Neural progenitor cell (in vitro differentiated cells): ENCODE data around the gene GCSAML. TPM values are rescaled to one million over a fixed set of nuclear protein-coding genes. Genes with fewer than 3 reads are reported as not detected.

Source experiments
- DNase-seq: peaks from one replicate; pipeline ENCODE4 v3.0.0-alpha.2; 2016; ENCODE audit warnings: low spot score
- H2AFZ ChIP-seq: fragments of 200-600 bp; sonication (generic); replicated peaks from 2 replicates; pipeline ENCODE4 v1.6.1; 2016; ENCODE audit warnings: antibody characterized with exemption
- H3F3A ChIP-seq: fragments of 200-600 bp; sonication (generic); 2 replicates; pipeline ENCODE4 v1.6.1; 2016; ENCODE audit warnings: antibody characterized with exemption, low read depth
- H3K27ac ChIP-seq: fragments of 200-600 bp; sonication (generic); 2 replicates; pipeline ENCODE4 v1.5.1; 2016; ENCODE audit warnings: mild to moderate bottlenecking
- H3K27me3 ChIP-seq: fragments of 200-600 bp; sonication (generic); 2 replicates; pipeline ENCODE4 v1.6.1; 2016; ENCODE audit warnings: mild to moderate bottlenecking, moderate library complexity
- H3K36me3 ChIP-seq: fragments of 200-600 bp; sonication (generic); 2 replicates; pipeline ENCODE4 v1.5.1; 2016
- H3K4me1 ChIP-seq: fragments of 200-600 bp; sonication (generic); 2 replicates; pipeline ENCODE4 v1.6.1; 2016; ENCODE audit warnings: mixed run types
- H3K4me2 ChIP-seq: fragments of 200-600 bp; sonication (generic); 2 replicates; pipeline ENCODE4 v1.6.1; 2016
- H3K4me3 ChIP-seq: fragments of 200-600 bp; sonication (generic); 2 replicates; pipeline ENCODE4 v1.5.1; 2016
- H3K79me2 ChIP-seq: fragments of 200-600 bp; sonication (generic); 2 replicates; pipeline ENCODE4 v1.6.1; 2016; ENCODE audit warnings: low read depth
- H3K9ac ChIP-seq: fragments of 200-600 bp; sonication (generic); 2 replicates; pipeline ENCODE4 v1.6.1; 2016
- H3K9me3 ChIP-seq: fragments of 200-600 bp; sonication (generic); 2 replicates; pipeline ENCODE4 v1.5.1; 2016; ENCODE audit warnings: low read depth
- H4K20me1 ChIP-seq: fragments of 200-600 bp; sonication (generic); 2 replicates; pipeline ENCODE4 v1.6.1; 2016; ENCODE audit warnings: low read depth
- H3K27ac Mint-ChIP-seq: 3 replicates; pipeline ENCODE4 v1.8.0; 2021; ENCODE audit warnings: mixed read lengths
- H3K27me3 Mint-ChIP-seq: 2 replicates; pipeline ENCODE4 v1.8.0; 2022; ENCODE audit warnings: low read depth, mild to moderate bottlenecking, inconsistent platforms, moderate library complexity, mixed read lengths; ENCODE audit not compliant: insufficient read depth
- H3K36me3 Mint-ChIP-seq: 3 replicates; pipeline ENCODE4 v1.8.0; 2021; ENCODE audit warnings: mixed read lengths
- H3K4me1 Mint-ChIP-seq: 3 replicates; pipeline ENCODE4 v1.8.0; 2021; ENCODE audit warnings: mixed read lengths
- H3K4me3 Mint-ChIP-seq: 3 replicates; pipeline ENCODE4 v1.8.0; 2021; ENCODE audit warnings: mild to moderate bottlenecking, moderate library complexity, mixed read lengths
- H3K9me3 Mint-ChIP-seq: 3 replicates; pipeline ENCODE4 v1.8.0; 2020; ENCODE audit warnings: mixed read lengths
- CTCF ChIP-seq: fragments of 200-600 bp; sonication (generic); IDR thresholded peaks from 2 replicates; pipeline ENCODE4 v1.5.1; 2017; ENCODE audit warnings: antibody characterized with exemption, mild to moderate bottlenecking
- EZH2 ChIP-seq: fragments of 200-600 bp; sonication (generic); IDR thresholded peaks from 2 replicates; pipeline ENCODE4 v1.6.1; 2017; ENCODE audit warnings: antibody characterized with exemption, mild to moderate bottlenecking, moderate library complexity
- EZH2phosphoT487 ChIP-seq: fragments of 200-600 bp; sonication (generic); IDR thresholded peaks from 2 replicates; pipeline ENCODE4 v1.6.1; 2017; ENCODE audit warnings: antibody characterized with exemption
- total RNA-seq: library from RNA; depleted of rRNA; stranded (reverse); fragments of >200 nt; gene quantifications from 2 replicates; pipeline ENCODE4 v1.2.3, GENCODE V29; 2015; ENCODE audit warnings: low replicate concordance

The GCSAML gene
- total RNA-seq, 1 donor from 2014 or later = not detected

- Mint-ChIP-seq H3K36me3 (no peaks in the 10 kb centered on the region), H3K4me3 (no peak overlapping the region), H3K27me3 (no peaks in the 10 kb centered on the region), H3K4me1 (peaks cover 12% of the 10 kb centered on the region), H3K27ac (no peak overlapping the region), H3K9me3 (peaks cover 2% of the 10 kb centered on the region)
- Histone ChIP-seq H4K20me1 (no peaks in the 10 kb centered on the region), H3K9me3 (no peaks in the 10 kb centered on the region), H2AFZ (no peak overlapping the region), H3K4me3 (no peak overlapping the region), H3K27me3 (no peaks in the 10 kb centered on the region), H3K79me2 (no peaks in the 10 kb centered on the region), H3F3A (no peaks in the 10 kb centered on the region), H3K27ac (no peak overlapping the region), H3K4me2 (no peak overlapping the region), H3K9ac (no peak overlapping the region), H3K4me1 (peaks cover 11% of the 10 kb centered on the region), H3K36me3 (no peaks in the 10 kb centered on the region)
- TF ChIP-seq EZH2phosphoT487 (no peak), EZH2 (no peak), CTCF (no peak)
- no peak for DNase-seq
These were observed 9.7 kb upstream of the GCSAML start for GRCh38 chr1:247539215-247539614.

- no peaks in the 10 kb centered on the region for H3K36me3 Mint-ChIP-seq
- Histone ChIP-seq H3K9ac (no peak overlapping the region), H3K9me3 (no peaks in the 10 kb centered on the region), H3K4me2 (no peak overlapping the region), H4K20me1 (no peaks in the 10 kb centered on the region), H3F3A (no peaks in the 10 kb centered on the region), H3K4me3 (no peak overlapping the region), H3K4me1 (peaks cover 15% of the 10 kb centered on the region), H3K27ac (no peak overlapping the region), H2AFZ (no peak overlapping the region), H3K27me3 (no peaks in the 10 kb centered on the region), H3K36me3 (no peaks in the 10 kb centered on the region), H3K79me2 (no peaks in the 10 kb centered on the region)
- H3K9me3 Mint-ChIP-seq = no peaks in the 10 kb centered on the region
- H3K4me1 Mint-ChIP-seq = peaks cover 16% of the 10 kb centered on the region
- no peak overlapping the region for H3K4me3 Mint-ChIP-seq
- no peak for TF ChIP-seq EZH2
- TF ChIP-seq CTCF = no peak
- TF ChIP-seq EZH2phosphoT487 = no peak
- H3K27ac Mint-ChIP-seq = no peak overlapping the region
- no peaks in the 10 kb centered on the region for H3K27me3 Mint-ChIP-seq
- no peak for DNase-seq
These were observed 8.4 kb upstream of the GCSAML start for GRCh38 chr1:247540581-247540980.

GRCh38 chr1:247542811-247543210, 6.1 kb upstream of the GCSAML start:
- H3K36me3 Mint-ChIP-seq = no peaks in the 10 kb centered on the region
- Histone ChIP-seq H3K4me1 (peaks cover 15% of the 10 kb centered on the region), H3K79me2 (no peaks in the 10 kb centered on the region), H3K9ac (no peak overlapping the region), H3K36me3 (no peaks in the 10 kb centered on the region), H4K20me1 (no peaks in the 10 kb centered on the region), H3F3A (no peaks in the 10 kb centered on the region), H3K27me3 (no peaks in the 10 kb centered on the region), H3K27ac (no peak overlapping the region), H3K4me3 (no peak overlapping the region), H2AFZ (no peak overlapping the region), H3K4me2 (no peak overlapping the region), H3K9me3 (no peaks in the 10 kb centered on the region)
- no peak for TF ChIP-seq EZH2phosphoT487
- no peak for TF ChIP-seq CTCF
- no peak for TF ChIP-seq EZH2
- H3K4me3 Mint-ChIP-seq = no peak overlapping the region
- no peak overlapping the region for H3K27ac Mint-ChIP-seq
- no peak for DNase-seq
- H3K4me1 Mint-ChIP-seq = peaks cover 16% of the 10 kb centered on the region
- no peaks in the 10 kb centered on the region for H3K9me3 Mint-ChIP-seq
- H3K27me3 Mint-ChIP-seq = peaks cover 2% of the 10 kb centered on the region

DNA sequence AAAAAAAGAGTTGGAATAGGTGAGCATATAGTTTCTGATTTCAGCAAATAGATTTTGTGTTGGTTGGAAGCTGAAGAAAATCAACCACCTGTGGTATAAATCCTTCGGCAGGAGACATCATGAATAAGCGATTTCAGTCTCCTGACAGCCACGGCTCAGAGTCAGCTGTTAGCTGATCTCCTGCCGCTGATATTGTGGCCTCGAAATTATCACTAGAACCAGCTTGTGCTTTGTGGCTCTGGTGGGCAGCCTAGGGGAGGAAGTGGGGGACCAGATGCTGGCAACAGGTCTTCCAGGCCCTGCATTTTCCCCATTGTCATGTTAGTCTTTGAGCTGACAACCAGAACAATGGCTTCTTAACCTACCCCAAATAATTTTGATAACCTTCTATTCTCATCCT, 842 bp upstream of the GCSAML start:
- Histone ChIP-seq H3F3A (no peaks in the 10 kb centered on the region), H3K36me3 (no peaks in the 10 kb centered on the region), H3K9ac (no peak overlapping the region), H3K4me1 (peaks cover 10% of the 10 kb centered on the region), H3K4me2 (no peak overlapping the region), H3K27ac (no peak overlapping the region), H2AFZ (no peak overlapping the region), H3K9me3 (no peaks in the 10 kb centered on the region), H4K20me1 (no peaks in the 10 kb centered on the region), H3K27me3 (no peaks in the 10 kb centered on the region), H3K4me3 (no peak overlapping the region), H3K79me2 (no peaks in the 10 kb centered on the region)
- H3K4me3 Mint-ChIP-seq = no peak overlapping the region
- no peak for DNase-seq
- TF ChIP-seq CTCF (no peak), EZH2 (no peak), EZH2phosphoT487 (no peak)
- H3K27me3 Mint-ChIP-seq = peaks cover 2% of the 10 kb centered on the region
- H3K36me3 Mint-ChIP-seq = no peaks in the 10 kb centered on the region
- H3K4me1 Mint-ChIP-seq = peaks cover 12% of the 10 kb centered on the region
- no peak overlapping the region for H3K27ac Mint-ChIP-seq
- H3K9me3 Mint-ChIP-seq = no peaks in the 10 kb centered on the region
